Breast epithelium (tissue), 3 donors: ENCODE measurements around the gene CHIT1.

ENCODE experiments used
- CTCF ChIP-seq, 3 donors: fragments of 450-650 bp; IDR thresholded peaks; one replicate each; pipeline ENCODE4 v1.5.1; 2016 to 2017; ENCODE audit warnings: antibody characterized with exemption in 3 of 3, mild to moderate bottlenecking in 3 of 3, moderate library complexity in 3 of 3
- POLR2A ChIP-seq: fragments of 450-650 bp; IDR thresholded peaks from one replicate; pipeline ENCODE4 v1.6.1; 2016; ENCODE audit warnings: antibody characterized with exemption, mild to moderate bottlenecking, moderate library complexity
- POLR2AphosphoS5 ChIP-seq, 3 donors: sonication (generic); formaldehyde crosslinking; IDR thresholded peaks; one replicate each; pipeline ENCODE4 v1.6.1; 2017; ENCODE audit warnings: antibody characterized with exemption in 3 of 3

- TF ChIP-seq CTCF (IDR thresholded peaks at IDR 0.05) (no peak), POLR2AphosphoS5 (IDR thresholded peaks at IDR 0.05) (no peak), POLR2A (no peak)
Measured at GRCh38 chr1:203219171-203219570, 10.3 kb downstream of the CHIT1 start.
